GM12891 (cell line): ENCODE data around the gene ZNF343.
A peak's percentile ranks its signal among the peaks of the same experiment; 100 is the strongest.

Experiments used
- DNase-seq: peaks from one replicate; pipeline ENCODE4 v3.0.0; 2011; ENCODE audit warnings: low spot score; ENCODE audit not compliant: insufficient read length
- FAIRE-seq: peaks from 2 replicates; lab custom pipeline; 2011; peaks lifted over from hg19 to GRCh38; lab: Jason Lieb, UNC
- PAX5 ChIP-seq: IDR thresholded peaks from 2 replicates; pipeline ENCODE4 v1.6.1; 2011; ENCODE audit warnings: low read length, moderate library complexity, mild to moderate bottlenecking; ENCODE audit not compliant: insufficient read depth, severe bottlenecking
- POLR2A ChIP-seq: IDR thresholded peaks from 2 replicates; pipeline ENCODE4 v1.6.1; 2011; ENCODE audit warnings: low read depth, low read length, control low read depth
- POLR2AphosphoS5 ChIP-seq: IDR thresholded peaks from 2 replicates; pipeline ENCODE4 v1.6.1; 2011; ENCODE audit warnings: low read depth, low read length, control low read depth
- POU2F2 ChIP-seq: IDR thresholded peaks from 2 replicates; pipeline ENCODE4 v1.6.1; 2011; ENCODE audit warnings: low read depth, mild to moderate bottlenecking, control low read depth, low read length, moderate library complexity
- SPI1 ChIP-seq: IDR thresholded peaks from 2 replicates; pipeline ENCODE4 v1.6.1; 2011; ENCODE audit warnings: low read depth, low read length, control low read depth
- TAF1 ChIP-seq: IDR thresholded peaks from 2 replicates; pipeline ENCODE4 v1.6.1; 2011; ENCODE audit warnings: low read depth, low read length, control low read depth

The ZNF343 gene

GRCh38 chr20:2473516-2473915 is 35.2 kb downstream of the ZNF343 start:
- DNase-seq (no peak), FAIRE-seq (no peak)
- no peak for TF ChIP-seq SPI1
- TF ChIP-seq PAX5 = no peak
- no peak for TF ChIP-seq TAF1
- no peak for TF ChIP-seq POU2F2
- TF ChIP-seq POLR2AphosphoS5 = no peak
- no peak for TF ChIP-seq POLR2A

GRCh38 chr20:2470423-2471193 is 38.1 kb downstream of the ZNF343 start, which contains the start of gene SNRPB:
TSS of gene SNRPB (minus strand) at chr20:2470789. CDS start at chr20:2470690, 99 bp downstream.
- peak; percentile 85 for DNase-seq
- peak; percentile 98 for FAIRE-seq

GRCh38 chr20:2469991-2470422 is 38.7 kb downstream of the ZNF343 start:
- FAIRE-seq (peak; percentile 82), DNase-seq (peak; percentile 49)

More at GRCh38 chr20:2470423-2471193, 38.1 kb downstream of the ZNF343 start, which contains the start of gene SNRPB:
- peak; percentile 77; the same call in 1 of the 2 replicates for TF ChIP-seq POU2F2
- peak; percentile 97 for TF ChIP-seq POLR2A
- peak; percentile 14 for TF ChIP-seq PAX5
- TF ChIP-seq POLR2AphosphoS5 = peak; percentile 92
- 0 out of 2 replicates have a peak, but pooled peaks have one; percentile 1 for TF ChIP-seq SPI1
- TF ChIP-seq TAF1 = peak; percentile 98

GRCh38 chr20:2468581-2469407 is 39.9 kb downstream of the ZNF343 start:
- DNase-seq (no peak), FAIRE-seq (peak; percentile 48)
- peak; percentile 31; the same call in 1 of the 2 replicates for TF ChIP-seq POLR2AphosphoS5
- TF ChIP-seq TAF1 = no peak

More at GRCh38 chr20:2469991-2470422, 38.7 kb downstream of the ZNF343 start:
- no peak for TF ChIP-seq TAF1
- TF ChIP-seq POLR2A = no peak
- no peak for TF ChIP-seq POU2F2
- TF ChIP-seq PAX5 = no peak
- no peak; the same call in 1 of the 2 replicates for TF ChIP-seq POLR2AphosphoS5
- no peak for TF ChIP-seq SPI1

GRCh38 chr20:2467412-2467811 is 41.3 kb downstream of the ZNF343 start:
- DNase-seq = no peak
- TF ChIP-seq POLR2A (peak; percentile 53), TAF1 (no peak)
- FAIRE-seq = no peak

GRCh38 chr20:2465100-2465499 is 43.6 kb downstream of the ZNF343 start:
- TF ChIP-seq SPI1 (no peak), POLR2A (no peak), PAX5 (no peak), POU2F2 (no peak), POLR2AphosphoS5 (no peak), TAF1 (no peak)
- no peak for DNase-seq
- no peak for FAIRE-seq

DNA sequence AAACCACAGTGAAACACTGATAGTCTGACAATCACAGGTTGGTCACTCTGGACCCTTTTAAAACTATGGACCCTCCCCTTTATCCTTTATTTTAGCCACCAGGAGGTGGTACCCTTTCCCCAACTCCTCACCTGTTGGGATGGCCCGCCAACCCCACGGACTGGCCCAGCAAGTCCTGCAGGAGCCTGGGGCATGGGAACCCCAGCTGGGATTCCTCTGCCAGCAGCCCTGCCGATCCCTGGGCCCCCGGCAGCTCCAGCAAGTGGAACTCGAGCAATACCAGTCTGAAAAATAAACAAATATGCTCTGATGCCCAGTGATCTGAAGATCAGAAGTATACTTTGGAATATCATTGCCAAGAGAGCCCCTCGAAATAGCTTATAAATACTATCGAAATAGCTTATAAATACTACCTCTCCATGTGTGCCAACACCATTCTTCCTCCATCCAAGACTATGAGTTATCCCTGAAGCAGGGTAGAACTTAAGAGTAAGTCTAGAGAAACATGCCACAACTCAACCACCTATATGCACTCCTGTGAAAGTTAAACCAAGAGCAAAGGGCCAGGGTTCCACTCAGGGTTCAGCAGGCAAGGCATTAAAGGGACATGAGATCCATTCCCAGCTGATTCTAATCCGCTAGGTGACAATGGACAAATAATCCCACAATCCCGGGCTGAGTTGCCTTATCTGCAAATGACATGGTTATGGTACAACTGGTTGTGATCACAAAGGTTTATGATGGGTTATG is 44.9 kb downstream of the ZNF343 start:
- no peak for DNase-seq
- FAIRE-seq = no peak
- TF ChIP-seq TAF1 (no peak), POU2F2 (no peak), POLR2A (no peak), SPI1 (no peak), PAX5 (no peak), POLR2AphosphoS5 (no peak)

DNA sequence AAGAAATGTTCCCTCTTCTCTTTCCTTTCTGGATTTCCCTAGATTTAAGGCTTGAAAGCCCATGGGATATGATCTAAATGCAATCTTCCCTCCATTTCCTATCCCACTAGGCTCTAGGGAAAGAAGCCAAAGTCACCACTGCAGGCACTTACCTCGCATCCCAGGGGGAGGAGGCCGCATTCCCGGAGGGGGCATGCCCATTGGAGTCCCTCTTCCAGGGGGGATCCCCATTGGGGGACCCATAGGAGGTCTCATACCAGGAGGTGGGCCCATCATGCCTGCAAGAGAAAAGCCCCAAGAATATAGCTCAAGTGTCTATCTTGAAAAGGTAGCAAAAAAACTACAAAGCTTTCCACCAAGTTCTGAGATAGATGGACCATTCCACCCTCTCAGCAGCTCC is 46.2 kb downstream of the ZNF343 start:
- DNase-seq = no peak
- no peak for FAIRE-seq
- TF ChIP-seq POLR2A (peak; percentile 37), POLR2AphosphoS5 (no peak), SPI1 (no peak), TAF1 (no peak), PAX5 (no peak)

GRCh38 chr20:2460752-2461424 is 47.8 kb downstream of the ZNF343 start:
- FAIRE-seq (no peak), DNase-seq (no peak)
- no peak for TF ChIP-seq SPI1
- no peak for TF ChIP-seq POLR2AphosphoS5
- TF ChIP-seq POU2F2 = no peak
- no peak for TF ChIP-seq TAF1
- no peak for TF ChIP-seq PAX5
- no peak for TF ChIP-seq POLR2A
